Measurements from ENCODE around the gene TRANK1.
A peak's percentile ranks its signal among the peaks of the same experiment; 100 is the strongest.

The TRANK1 gene

GRCh38 chr3:36944641-36945270 lies at the start of gene TRANK1:
Gene TRANK1 (minus strand): TSS chr3:36945054. CDS start chr3:36944809, 245 bp downstream.
- Histone ChIP-seq H3K9me3 (ENCODE audit: control insufficient read depth, insufficient read depth, low read depth, low read length) (no peaks in the 10 kb centered on the region), H3K4me3 (ENCODE audit: low read depth, low read length) (peak within 1 kb of the TSS; percentile 17), H3K36me3 (ENCODE audit: control insufficient read depth in 2 of 2, insufficient read depth in 1 of 2, low read length in 2 of 2) (no peaks in the 10 kb centered on the region), H3K27ac (ENCODE audit: extremely low read depth, low read depth, low read length) (no peak within 1 kb of the TSS), H3K4me1 (ENCODE audit: control insufficient read depth, insufficient read depth, low read length) (no peaks in the 10 kb centered on the region)
- TF ChIP-seq ZBTB49 (tag by site-specific recombination; IDR thresholded peaks at IDR 0.05; ENCODE audit: low read depth) (no peak), ZNF501 (tag by site-specific recombination; IDR thresholded peaks at IDR 0.05) (no peak), ZNF701 (tag by site-specific recombination; IDR thresholded peaks at IDR 0.05) (no peak), SCRT1 (tag by site-specific recombination; IDR thresholded peaks at IDR 0.05; ENCODE audit: borderline replicate concordance) (no peak), MZF1 (tag by site-specific recombination; IDR thresholded peaks at IDR 0.05; ENCODE audit: borderline replicate concordance) (no peak), GLIS2 (tag by site-specific recombination; IDR thresholded peaks at IDR 0.05) (no peak), ZBTB8A (tag by site-specific recombination; IDR thresholded peaks at IDR 0.05) (no peak), ZBTB21 (tag by site-specific recombination; IDR thresholded peaks at IDR 0.05) (no peak), ZNF626 (tag by site-specific recombination; IDR thresholded peaks at IDR 0.05) (no peak)
- ChIA-PET POLR2A (no interaction called here), CTCF (no interaction called here)

- H3K27ac ChIP-seq (ENCODE audit: extremely low read depth, low read depth, low read length): peak within 1 kb of the TSS; percentile 82
- ChIA-PET CTCF (interaction anchor here (0.7 to 1.4 kb wide), 3 partner anchors 12 to 764 kb away, joined by 3 read pairs; no protein-coding TSS in a partner anchor), POLR2A (interaction anchor here (0.5 to 2.5 kb wide), 12 partner anchors 11 to 1185 kb away, joined by 3 to 10 read pairs (median 4); partner anchors contain the start of gene LRRFIP2)
- no peaks in the 10 kb centered on the region for H3K9me3 ChIP-seq (ENCODE audit: control insufficient read depth, insufficient read depth, low read depth, low read length)
- H3K4me1 ChIP-seq (ENCODE audit: control insufficient read depth, insufficient read depth, low read length): no peaks in the 10 kb centered on the region
- peaks cover 5 to 72% of the 10 kb centered on the region in 2 experiments; a peak in 2 of 3 replicates for H3K36me3 ChIP-seq (ENCODE audit: control insufficient read depth in 2 of 2, insufficient read depth in 1 of 2, low read length in 2 of 2)
- H3K4me3 ChIP-seq (ENCODE audit: low read depth, low read length): peak within 1 kb of the TSS; percentile 87
- TF ChIP-seq PATZ1 (tag by site-specific recombination; IDR thresholded peaks at IDR 0.05) (no peak), TCF7L2 (IDR thresholded peaks at IDR 0.05; ENCODE audit: borderline replicate concordance, low read depth, low read length) (no peak), PBX3 (CRISPR knock-in tag; IDR thresholded peaks at IDR 0.05) (no peak; the same call in 1 of the 2 replicates), YY2 (tag by site-specific recombination; IDR thresholded peaks at IDR 0.05) (peak; percentile 92), ZBTB8A (tag by site-specific recombination; IDR thresholded peaks at IDR 0.05) (no peak), ZNF24 (tag by site-specific recombination; IDR thresholded peaks at IDR 0.05) (no peak; the same call in 1 of the 2 replicates), ZNF341 (tag by site-specific recombination; IDR thresholded peaks at IDR 0.05; ENCODE audit: low read depth) (peak; percentile 94), IKZF3 (tag by site-specific recombination; IDR thresholded peaks at IDR 0.05) (no peak), ZNF626 (tag by site-specific recombination; IDR thresholded peaks at IDR 0.05) (no peak), ZNF792 (tag by site-specific recombination; IDR thresholded peaks at IDR 0.05) (no peak), KLF9 (tag by site-specific recombination; IDR thresholded peaks at IDR 0.05; ENCODE audit: low read depth) (peak; percentile 92), ZNF311 (tag by site-specific recombination; IDR thresholded peaks at IDR 0.05; ENCODE audit: borderline replicate concordance) (no peak), ZNF645 (tag by site-specific recombination; IDR thresholded peaks at IDR 0.05) (no peak), ZNF223 (tag by site-specific recombination; IDR thresholded peaks at IDR 0.05) (no peak), ZNF544 (tag by site-specific recombination; IDR thresholded peaks at IDR 0.05) (no peak), ZXDB (tag by site-specific recombination; IDR thresholded peaks at IDR 0.05) (peak; percentile 92)
Observed at GRCh38 chr3:36993326-36994283, 48.8 kb upstream of the TRANK1 start, which contains the start of gene MLH1. Gene MLH1 (plus strand): TSS chr3:36993518. CDS start chr3:36993548, 30 bp downstream.

Data from HEK293 (cell line).